Right atrium auricular region (tissue), 2 donors: Measurements from ENCODE around the gene PPP1R15B. TPM values are rescaled to one million over a fixed set of nuclear protein-coding genes. Genes with fewer than 3 reads are reported as not detected.

ENCODE experiments used
- DNase-seq: peaks from one replicate; pipeline ENCODE4 v3.0.0-alpha.2; 2019; ENCODE audit warnings: low spot score
- H3K27ac ChIP-seq, 2 donors: fragments of 200-600 bp; sonication (generic); 1 replicate in 1 of 2; 2 replicates in 1 of 2; pipeline ENCODE4 v1.5.1; 2016 to 2019
- H3K27me3 ChIP-seq, 2 donors: fragments of 200-600 bp; sonication (generic); one replicate each; pipeline versions ENCODE4 v1.5.1 to v1.6.0; 2017 to 2019
- H3K36me3 ChIP-seq: fragments of 200-600 bp; sonication (generic); one replicate; pipeline ENCODE4 v1.5.1; 2016
- H3K4me1 ChIP-seq, 2 donors: fragments of 200-600 bp; sonication (generic); one replicate each; pipeline versions ENCODE4 v1.5.1 to v1.6.0; 2017 to 2019
- H3K4me3 ChIP-seq, 2 donors: fragments of 200-600 bp; sonication (generic); 1 replicate in 1 of 2; 2 replicates in 1 of 2; pipeline ENCODE4 v1.5.1; 2017 to 2019; ENCODE audit warnings: mild to moderate bottlenecking in 1 of 2, moderate library complexity in 1 of 2
- H3K9me3 ChIP-seq, 2 donors: fragments of 200-600 bp; sonication (generic); one replicate each; pipeline ENCODE4 v1.5.1; 2019
- total RNA-seq, 2 donors: library from RNA; depleted of rRNA; stranded (reverse); fragments of >200 nt; gene quantifications; one replicate each; pipeline ENCODE4 v1.1.0, GENCODE V29; 2016
- TF ChIP-seq, protein P1 (sequence below), 2 donors: fragments of 200-600 bp; sonication (generic); IDR thresholded peaks; one replicate each; pipeline ENCODE4 v1.5.1; 2019; ENCODE audit warnings: antibody characterized with exemption in 2 of 2

The PPP1R15B gene
- total RNA-seq, 2 donors from 2014 or later = 27.3 to 30.9 TPM

DNA sequence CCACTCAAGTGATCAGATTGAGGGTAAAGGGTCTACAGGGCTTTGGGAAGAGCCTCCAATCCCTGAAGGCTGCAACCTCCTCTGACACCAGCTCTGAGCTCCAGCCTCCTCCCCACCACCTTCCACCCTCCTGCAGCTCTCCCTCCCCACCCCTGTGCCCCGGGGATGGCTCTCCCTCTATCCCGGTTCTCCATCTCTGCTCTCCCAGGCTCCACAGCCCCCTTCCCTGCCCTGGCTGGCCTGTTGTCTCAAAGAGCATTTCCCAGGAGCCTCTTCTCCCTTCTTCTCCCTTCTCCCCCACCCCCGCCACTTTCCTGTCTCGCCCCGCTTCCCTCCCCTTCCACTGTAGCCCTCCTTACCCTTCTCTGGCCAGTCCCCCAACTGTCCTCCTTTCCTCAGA, 53.0 kb downstream of the PPP1R15B start:
- no peaks in the 10 kb centered on the region for H3K27me3 ChIP-seq
- peaks cover 0 to 47% of the 10 kb centered on the region in 2 donors for H3K4me1 ChIP-seq
- no peak for DNase-seq
- H3K36me3 ChIP-seq = no peaks in the 10 kb centered on the region
- H3K27ac ChIP-seq = peak overlapping the region in 1 of 2 donors; percentile 36
- H3K9me3 ChIP-seq = no peaks in the 10 kb centered on the region
- no peak overlapping the region for H3K4me3 ChIP-seq
- TF ChIP-seq, protein P1, sequence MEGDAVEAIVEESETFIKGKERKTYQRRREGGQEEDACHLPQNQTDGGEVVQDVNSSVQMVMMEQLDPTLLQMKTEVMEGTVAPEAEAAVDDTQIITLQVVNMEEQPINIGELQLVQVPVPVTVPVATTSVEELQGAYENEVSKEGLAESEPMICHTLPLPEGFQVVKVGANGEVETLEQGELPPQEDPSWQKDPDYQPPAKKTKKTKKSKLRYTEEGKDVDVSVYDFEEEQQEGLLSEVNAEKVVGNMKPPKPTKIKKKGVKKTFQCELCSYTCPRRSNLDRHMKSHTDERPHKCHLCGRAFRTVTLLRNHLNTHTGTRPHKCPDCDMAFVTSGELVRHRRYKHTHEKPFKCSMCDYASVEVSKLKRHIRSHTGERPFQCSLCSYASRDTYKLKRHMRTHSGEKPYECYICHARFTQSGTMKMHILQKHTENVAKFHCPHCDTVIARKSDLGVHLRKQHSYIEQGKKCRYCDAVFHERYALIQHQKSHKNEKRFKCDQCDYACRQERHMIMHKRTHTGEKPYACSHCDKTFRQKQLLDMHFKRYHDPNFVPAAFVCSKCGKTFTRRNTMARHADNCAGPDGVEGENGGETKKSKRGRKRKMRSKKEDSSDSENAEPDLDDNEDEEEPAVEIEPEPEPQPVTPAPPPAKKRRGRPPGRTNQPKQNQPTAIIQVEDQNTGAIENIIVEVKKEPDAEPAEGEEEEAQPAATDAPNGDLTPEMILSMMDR (IDR thresholded peaks at IDR 0.05) = no peak

DNA sequence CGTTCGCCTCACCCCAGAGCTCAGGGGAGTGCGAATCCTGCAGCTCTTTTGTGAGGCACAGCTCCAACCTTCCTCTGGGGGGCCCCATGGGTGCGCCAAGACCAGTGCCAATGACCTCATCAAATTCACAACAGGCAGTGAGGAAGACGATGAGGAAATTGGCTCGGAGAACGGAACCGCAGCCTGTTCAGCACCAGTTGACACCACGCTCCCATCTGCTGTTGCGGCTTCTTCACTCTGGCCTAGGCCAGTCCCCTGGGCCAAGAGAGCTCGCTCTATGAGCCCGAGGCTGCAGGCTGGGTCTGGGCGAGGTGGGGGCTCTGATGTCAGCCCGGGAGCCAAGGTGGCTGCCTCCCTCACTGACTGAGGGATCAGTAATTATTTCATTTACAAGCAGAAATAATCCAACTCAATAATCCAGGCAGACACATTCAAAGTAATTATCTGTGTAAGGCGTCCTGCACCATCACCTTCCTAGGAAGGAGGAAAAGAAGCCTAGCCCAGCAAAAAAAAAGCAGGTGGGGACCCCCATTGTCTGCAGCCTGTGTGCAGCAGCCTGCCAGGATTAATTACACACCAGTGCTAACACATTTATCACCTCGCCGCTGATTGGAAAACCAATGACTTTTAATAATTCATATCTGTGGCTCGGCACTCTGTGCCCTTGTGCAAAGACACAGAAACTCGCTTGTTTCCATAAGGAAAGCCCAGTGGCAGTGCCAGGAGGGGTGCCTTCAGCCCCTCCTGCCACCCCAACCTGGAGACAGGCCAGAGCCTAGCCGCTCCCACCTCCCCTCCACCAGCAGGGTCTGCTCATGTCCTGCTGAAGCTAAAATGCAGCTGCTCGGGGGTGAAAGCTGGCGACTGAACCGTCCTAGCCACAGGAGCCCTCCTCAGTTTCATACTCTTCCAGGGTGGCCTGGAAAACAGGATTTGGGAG, 53.8 kb downstream of the PPP1R15B start:
- Histone ChIP-seq H3K27me3 (no peaks in the 10 kb centered on the region), H3K36me3 (no peaks in the 10 kb centered on the region), H3K9me3 (no peaks in the 10 kb centered on the region), H3K4me3 (no peak overlapping the region), H3K27ac (peak overlapping the region in 1 of 2 donors; percentile 42), H3K4me1 (peaks cover 0 to 41% of the 10 kb centered on the region in 2 donors)
- peak; percentile 80 for DNase-seq
- TF ChIP-seq, protein P1 (IDR thresholded peaks at IDR 0.05) = peak in 1 of 2 donors; percentile 9

DNA sequence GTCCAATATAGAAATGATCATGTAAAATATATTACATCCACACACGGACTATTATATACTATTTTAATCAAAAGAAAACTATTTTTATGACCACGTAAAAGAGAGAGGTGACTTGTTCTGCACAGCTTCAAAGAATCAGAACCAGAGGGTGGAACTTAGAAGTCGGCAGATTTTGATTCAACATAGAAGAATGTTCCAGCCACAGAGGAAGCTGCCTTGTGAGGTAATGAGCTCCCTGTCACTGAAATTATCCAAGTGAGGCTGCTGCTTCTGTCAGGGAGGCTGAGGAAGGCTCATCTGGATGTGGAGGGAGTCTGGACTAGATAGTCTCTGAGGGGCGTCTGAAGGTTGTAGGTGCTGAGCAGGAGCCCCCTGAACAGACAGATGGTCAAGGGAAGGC, 54.6 kb downstream of the PPP1R15B start:
- Histone ChIP-seq H3K36me3 (no peaks in the 10 kb centered on the region), H3K9me3 (no peaks in the 10 kb centered on the region), H3K27ac (peak overlapping the region in 1 of 2 donors; percentile 42), H3K4me3 (no peak overlapping the region), H3K4me1 (peaks cover 0 to 38% of the 10 kb centered on the region in 2 donors), H3K27me3 (no peaks in the 10 kb centered on the region)
- DNase-seq = no peak
- TF ChIP-seq, protein P1 (IDR thresholded peaks at IDR 0.05) = no peak

DNA sequence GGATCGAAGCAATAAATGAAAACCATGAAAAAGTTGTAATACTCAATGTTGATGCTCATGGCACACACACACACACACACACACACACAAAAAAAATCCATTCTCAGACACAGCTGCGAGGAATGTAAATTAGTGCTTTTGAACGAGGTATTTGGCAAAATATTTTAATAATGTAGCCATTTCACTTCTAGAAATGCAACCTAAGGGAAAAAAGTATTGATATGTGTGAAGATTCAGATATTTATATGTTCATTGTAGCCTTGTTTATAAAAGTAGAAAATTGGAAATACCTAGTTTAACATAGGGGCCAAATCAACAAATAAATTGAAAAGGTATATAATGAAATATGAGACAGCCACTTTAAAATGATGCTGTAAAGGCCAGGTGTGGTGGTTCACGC, 55.7 kb downstream of the PPP1R15B start:
- Histone ChIP-seq H3K4me3 (no peak overlapping the region), H3K27ac (no peak overlapping the region), H3K27me3 (no peaks in the 10 kb centered on the region), H3K36me3 (no peaks in the 10 kb centered on the region), H3K4me1 (peaks cover 0 to 45% of the 10 kb centered on the region in 2 donors), H3K9me3 (no peaks in the 10 kb centered on the region)
- no peak for DNase-seq
- TF ChIP-seq, protein P1 (IDR thresholded peaks at IDR 0.05) = no peak

DNA sequence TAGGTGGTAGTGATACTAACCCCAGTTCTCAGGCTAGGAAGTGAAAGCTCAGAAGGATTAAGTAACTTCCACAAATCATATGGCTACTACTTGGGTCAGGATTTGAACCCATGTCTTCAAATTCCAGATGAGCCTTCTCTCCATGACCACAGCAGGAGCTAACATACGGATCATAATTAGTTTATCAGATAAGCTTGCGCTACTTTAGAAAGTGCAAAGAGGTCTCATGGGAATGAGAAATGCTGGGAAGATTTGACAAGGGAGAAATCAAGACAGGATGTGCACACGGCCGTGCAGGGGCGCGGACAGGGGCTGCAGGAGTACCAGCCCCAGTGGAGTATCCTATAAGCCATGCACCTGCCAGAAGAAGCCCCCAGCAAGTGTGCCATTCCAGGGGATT, 57.0 kb downstream of the PPP1R15B start:
- no peak overlapping the region for H3K4me3 ChIP-seq
- no peaks in the 10 kb centered on the region for H3K27me3 ChIP-seq
- no peaks in the 10 kb centered on the region for H3K9me3 ChIP-seq
- H3K4me1 ChIP-seq = peaks cover 0 to 46% of the 10 kb centered on the region in 2 donors
- H3K27ac ChIP-seq = no peak overlapping the region
- no peaks in the 10 kb centered on the region for H3K36me3 ChIP-seq
- no peak for DNase-seq
- TF ChIP-seq, protein P1 (IDR thresholded peaks at IDR 0.05) = no peak

Other genes starting within 250 kb of the PPP1R15B start
- under 1 TPM in 1 of 2 donors, not detected in 1; 0.83 TPM for gene REN, start 245.5 kb downstream of the PPP1R15B start, total RNA-seq
- not detected for gene KISS1, start 215.3 kb downstream of the PPP1R15B start, total RNA-seq
- not detected for gene GOLT1A, start 197.8 kb downstream of the PPP1R15B start, total RNA-seq
- gene PLEKHA6, start 51.9 kb downstream of the PPP1R15B start, total RNA-seq = 10 to 100 TPM; 18.1 to 25.7 TPM
- gene PIK3C2B, start 83.0 kb upstream of the PPP1R15B start, total RNA-seq = 10 to 100 TPM; 13.1 to 19.4 TPM
- 10 to 100 TPM; 18.1 to 18.3 TPM for gene MDM4, start 104.6 kb upstream of the PPP1R15B start, total RNA-seq